ENCODE measurements around the gene PAPOLB.

The PAPOLB gene

DNA sequence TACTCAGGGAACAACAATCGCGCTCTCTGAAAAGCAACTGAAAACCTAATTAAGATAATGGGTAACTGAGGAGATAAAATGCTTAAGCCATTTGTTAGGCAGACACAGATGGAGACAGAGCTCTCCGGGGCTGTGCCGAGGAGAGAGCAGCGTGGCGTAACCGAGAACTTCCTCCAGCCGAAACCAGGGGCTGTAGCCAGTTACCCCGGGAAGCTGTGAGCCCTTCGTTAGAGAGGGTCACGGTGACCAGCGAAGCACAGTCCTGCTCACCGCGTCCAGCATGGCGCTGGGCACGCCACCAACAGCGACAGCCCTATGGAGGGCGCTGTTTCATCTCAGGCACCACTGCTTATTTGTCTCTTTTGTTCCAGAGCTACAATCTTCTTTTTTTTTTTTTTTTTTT lies 16.1 kb downstream of the PAPOLB start:
- Histone ChIP-seq H3K9ac (peak overlapping the region; percentile 64), H3K27ac (peak overlapping the region; percentile 77), H3K27me3 (no peaks in the 10 kb centered on the region), H3K36me3 (no peaks in the 10 kb centered on the region), H3K4me1 (peaks cover 43% of the 10 kb centered on the region), H3K4me3 (peak overlapping the region; percentile 60), H3K4me2 (peak overlapping the region; percentile 88), H3K9me3 (peaks cover 1% of the 10 kb centered on the region; the same call in 1 of the 2 replicates), H4K20me1 (no peaks in the 10 kb centered on the region)
- no peak for TF ChIP-seq Cebpa-rat (IDR thresholded peaks at IDR 0.05)

GRCh38 chr7:4842319-4843064 lies 19.3 kb downstream of the PAPOLB start:
- H3K27me3 ChIP-seq, result no peaks in the 10 kb centered on the region
- peaks cover 75% of the 10 kb centered on the region for H3K4me1 ChIP-seq
- no peak overlapping the region for H3K4me3 ChIP-seq
- no peak for TF ChIP-seq Cebpa-rat (IDR thresholded peaks at IDR 0.05)
- H3K27ac ChIP-seq, result no peak overlapping the region; the same call in 1 of the 2 replicates
- H4K20me1 ChIP-seq, result peaks cover 15% of the 10 kb centered on the region
- no peak overlapping the region for H3K4me2 ChIP-seq
- no peaks in the 10 kb centered on the region for H3K9me3 ChIP-seq
- H3K9ac ChIP-seq, result no peak overlapping the region
- no peaks in the 10 kb centered on the region for H3K36me3 ChIP-seq

DNA sequence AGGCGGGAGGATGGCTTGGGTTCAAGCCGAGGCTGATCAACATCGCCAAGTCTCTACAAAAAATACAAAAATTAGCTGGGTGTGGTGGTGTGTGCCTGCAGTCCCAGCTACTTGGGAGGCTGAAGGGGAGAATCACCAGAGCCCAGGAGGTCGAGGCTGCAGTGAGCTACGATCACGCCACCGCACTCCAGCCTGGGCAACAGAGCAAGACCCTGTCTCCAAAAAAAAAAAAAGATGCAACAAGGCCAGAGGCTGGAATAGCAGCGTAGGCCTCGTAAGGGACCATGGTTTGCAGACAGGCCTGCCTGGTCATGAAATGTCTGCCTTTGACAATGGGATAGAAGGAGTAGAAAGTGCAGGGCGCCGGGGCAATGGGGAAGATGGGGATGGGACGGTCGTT lies 20.0 kb downstream of the PAPOLB start:
- no peak overlapping the region for H3K4me3 ChIP-seq
- H3K9ac ChIP-seq, result peak overlapping the region; percentile 28; the same call in 1 of the 2 replicates
- peak overlapping the region; percentile 38 for H3K4me2 ChIP-seq
- H3K9me3 ChIP-seq, result no peaks in the 10 kb centered on the region
- H3K36me3 ChIP-seq, result no peaks in the 10 kb centered on the region
- H4K20me1 ChIP-seq, result peaks cover 21% of the 10 kb centered on the region
- peaks cover 80% of the 10 kb centered on the region for H3K4me1 ChIP-seq
- TF ChIP-seq Cebpa-rat (IDR thresholded peaks at IDR 0.05), result no peak
- no peaks in the 10 kb centered on the region for H3K27me3 ChIP-seq
- H3K27ac ChIP-seq, result no peak overlapping the region; the same call in 1 of the 2 replicates

GRCh38 chr7:4841007-4841784 lies 20.6 kb downstream of the PAPOLB start:
- H3K27ac ChIP-seq, result no peak overlapping the region; the same call in 1 of the 2 replicates
- 0 out of 2 replicates have a peak, but pooled peaks cover 1% of the 10 kb centered on the region for H3K36me3 ChIP-seq
- H3K9ac ChIP-seq, result peak overlapping the region; percentile 28; the same call in 1 of the 2 replicates
- TF ChIP-seq Cebpa-rat (IDR thresholded peaks at IDR 0.05), result no peak
- no peaks in the 10 kb centered on the region for H3K27me3 ChIP-seq
- peaks cover 80% of the 10 kb centered on the region for H3K4me1 ChIP-seq
- H4K20me1 ChIP-seq, result peaks cover 28% of the 10 kb centered on the region
- H3K4me2 ChIP-seq, result peak overlapping the region; percentile 38
- H3K4me3 ChIP-seq, result no peak overlapping the region
- no peaks in the 10 kb centered on the region for H3K9me3 ChIP-seq

DNA sequence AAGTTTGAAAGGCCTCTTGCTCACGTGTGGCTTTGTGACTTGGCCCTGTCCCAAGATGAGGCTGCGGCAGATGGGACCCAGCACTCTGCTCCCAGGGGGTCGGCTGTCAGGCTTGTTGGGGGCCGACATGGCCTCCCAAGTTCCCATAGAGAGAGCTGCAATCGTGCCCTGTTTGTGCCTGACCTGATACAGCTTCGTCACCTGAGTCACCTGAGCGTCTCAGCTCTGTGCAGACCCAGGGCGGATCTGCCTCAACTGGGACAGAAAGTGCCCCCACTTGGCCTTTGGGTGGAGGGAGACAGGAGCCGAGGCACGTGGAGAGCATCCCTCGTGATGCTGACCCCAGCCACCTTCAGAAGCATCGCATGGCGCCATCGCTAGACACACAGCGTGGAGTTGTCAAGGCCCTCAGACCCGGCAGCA lies 21.7 kb downstream of the PAPOLB start:
- Histone ChIP-seq H3K4me2 (peak overlapping the region; percentile 86), H3K27ac (0 out of 2 replicates have a peak overlapping the region, but pooled peaks have one; percentile 12), H3K9me3 (no peaks in the 10 kb centered on the region), H3K4me3 (no peak overlapping the region), H3K4me1 (peaks cover 80% of the 10 kb centered on the region), H4K20me1 (peaks cover 31% of the 10 kb centered on the region), H3K9ac (peak overlapping the region; percentile 29; the same call in 1 of the 2 replicates), H3K36me3 (peaks cover 10% of the 10 kb centered on the region), H3K27me3 (no peaks in the 10 kb centered on the region)
- TF ChIP-seq Cebpa-rat (IDR thresholded peaks at IDR 0.05), result no peak

DNA sequence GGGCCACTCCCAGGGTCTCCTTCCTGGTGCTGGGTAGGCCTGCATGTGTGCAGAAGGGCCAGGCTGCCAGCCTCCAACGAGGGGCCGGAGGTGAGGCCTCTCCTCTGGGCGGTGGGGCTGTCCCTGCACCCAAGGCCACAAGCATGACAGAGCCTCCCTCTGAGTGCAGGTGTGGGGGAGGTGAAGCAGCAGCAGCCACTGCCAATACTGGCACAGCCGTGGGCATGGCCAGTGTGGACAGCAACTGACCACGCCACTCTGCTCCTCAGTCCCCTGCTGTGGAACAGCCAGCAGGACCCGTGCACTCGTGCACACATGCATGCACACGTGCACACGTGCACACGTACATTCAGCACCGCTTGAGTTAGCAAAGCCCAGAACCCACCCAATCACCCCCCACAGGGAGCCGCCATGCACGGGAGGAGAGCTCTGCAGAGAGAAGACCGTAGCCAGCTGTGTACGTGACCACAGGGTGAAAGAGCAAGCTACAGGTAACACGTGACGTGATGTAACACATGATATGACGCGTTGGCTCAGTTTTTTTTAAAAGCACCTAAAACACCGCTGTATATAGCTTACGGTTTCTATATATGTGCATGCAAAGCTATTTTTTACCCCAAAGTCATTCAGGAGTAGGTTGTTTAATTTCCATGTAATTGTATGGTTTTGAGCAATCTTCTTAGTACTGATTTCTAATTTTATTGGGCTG lies 23.1 kb downstream of the PAPOLB start:
- Histone ChIP-seq H3K27ac (peak overlapping the region; percentile 48), H3K36me3 (peaks cover 24% of the 10 kb centered on the region), H3K27me3 (no peaks in the 10 kb centered on the region), H3K9ac (no peak overlapping the region), H3K9me3 (no peaks in the 10 kb centered on the region), H3K4me2 (peak overlapping the region; percentile 86), H3K4me3 (peak overlapping the region; percentile 26; the same call in 1 of the 2 replicates), H3K4me1 (peaks cover 75% of the 10 kb centered on the region), H4K20me1 (peaks cover 31% of the 10 kb centered on the region)
- no peak for TF ChIP-seq Cebpa-rat (IDR thresholded peaks at IDR 0.05)

- peaks cover 31% of the 10 kb centered on the region for H4K20me1 ChIP-seq
- peaks cover 75% of the 10 kb centered on the region for H3K4me1 ChIP-seq
- H3K36me3 ChIP-seq, result peaks cover 31% of the 10 kb centered on the region
- no peaks in the 10 kb centered on the region for H3K27me3 ChIP-seq
- peak overlapping the region; percentile 26; the same call in 1 of the 2 replicates for H3K4me3 ChIP-seq
- H3K4me2 ChIP-seq, result peak overlapping the region; percentile 86
- no peaks in the 10 kb centered on the region for H3K9me3 ChIP-seq
- TF ChIP-seq Cebpa-rat (IDR thresholded peaks at IDR 0.05), result peak; percentile 74; the same call in 1 of the 2 replicates
- H3K9ac ChIP-seq, result no peak overlapping the region
- peak overlapping the region; percentile 48 for H3K27ac ChIP-seq
Measured at GRCh38 chr7:4837803-4838625, 23.8 kb downstream of the PAPOLB start.

DNA sequence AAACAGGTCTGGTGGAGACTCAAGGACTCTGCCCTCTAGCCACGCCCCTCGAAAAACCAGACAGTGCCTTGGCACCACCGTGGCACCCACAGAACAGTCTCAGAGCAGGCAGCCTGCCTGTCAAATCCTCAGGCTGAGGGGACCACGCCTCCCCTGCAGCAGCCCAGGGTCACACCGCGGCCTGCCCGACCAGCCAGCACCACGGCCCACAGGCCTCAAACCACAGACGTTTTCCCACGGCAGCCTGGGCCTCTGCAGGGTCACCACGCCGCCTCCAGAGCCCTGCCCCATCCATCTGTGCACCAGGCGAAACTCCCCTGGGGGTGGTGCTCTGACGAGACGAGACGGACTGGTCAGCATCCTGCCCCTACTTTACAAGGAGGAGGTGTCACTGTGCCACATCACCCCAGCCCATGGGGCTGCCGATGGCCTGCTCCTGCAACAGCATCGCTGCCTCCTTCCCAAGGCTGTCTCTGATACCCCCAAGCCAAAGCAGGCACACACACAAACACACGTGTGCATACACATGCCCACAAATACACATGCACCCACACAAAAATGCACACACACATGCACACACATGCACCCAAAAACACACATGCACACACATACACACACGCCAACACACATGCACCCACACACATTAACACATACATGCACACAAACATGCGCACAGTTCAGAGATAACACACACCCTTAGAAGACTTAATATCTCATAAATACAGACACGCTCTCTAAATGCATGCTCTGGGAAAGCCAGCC lies 24.6 kb downstream of the PAPOLB start:
- TF ChIP-seq Cebpa-rat (IDR thresholded peaks at IDR 0.05), result no peak
- H3K27me3 ChIP-seq, result no peaks in the 10 kb centered on the region
- H3K4me2 ChIP-seq, result peak overlapping the region; percentile 86

More for the DNA sequence above, 24.6 kb downstream of the PAPOLB start:
- Histone ChIP-seq H3K9ac (0 out of 2 replicates have a peak overlapping the region, but pooled peaks have one; percentile 9), H3K4me1 (peaks cover 73% of the 10 kb centered on the region), H3K36me3 (peaks cover 36% of the 10 kb centered on the region), H3K9me3 (no peaks in the 10 kb centered on the region), H4K20me1 (peaks cover 31% of the 10 kb centered on the region), H3K4me3 (no peak overlapping the region), H3K27ac (peak overlapping the region; percentile 48; the same call in 1 of the 2 replicates)

Measured in BLaER1 (cell line).